GM19467 (cell line): ENCODE measurements around the gene MLC1.
"Not testable (repeated sequence)": the region's sequence is repeated elsewhere in the genome, so short reads cannot be mapped to it uniquely, and the experiment has no call there.

Source experiments
- ATAC-seq: cut with Tn5 transposase; IDR thresholded peaks from one replicate; pipeline ENCODE4 v1.9.1; 2021; ENCODE audit warnings: mild to moderate bottlenecking, moderate library complexity; ENCODE audit not compliant: unreplicated experiment

The MLC1 gene

GRCh38 chr22:50104141-50104544, 18.9 kb upstream of the MLC1 start:
- ATAC-seq, result no peak

- no peak for ATAC-seq
Measured at GRCh38 chr22:50102946-50103345, 17.7 kb upstream of the MLC1 start.

- no peak for ATAC-seq
Measured at GRCh38 chr22:50101870-50102565, 16.8 kb upstream of the MLC1 start.

- ATAC-seq, result no peak
Measured at GRCh38 chr22:50098052-50098451, 12.8 kb upstream of the MLC1 start.

GRCh38 chr22:50092342-50092741, 7.1 kb upstream of the MLC1 start:
- ATAC-seq, result no peak

GRCh38 chr22:50091092-50091768, 6.0 kb upstream of the MLC1 start:
- no peak for ATAC-seq

GRCh38 chr22:50090412-50090714, 5.1 kb upstream of the MLC1 start:
- ATAC-seq, result no peak

GRCh38 chr22:50089682-50090411, 4.6 kb upstream of the MLC1 start, which contains the start of gene MOV10L1:
MOV10L1 (plus strand) TSS chr22:50090006; CDS start chr22:50090089, 83 bp downstream.
- ATAC-seq, result no peak

- no peak for ATAC-seq
Measured at GRCh38 chr22:50089231-50089630, 4.0 kb upstream of the MLC1 start.

- ATAC-seq, result no peak
Measured at GRCh38 chr22:50088096-50088495, 2.9 kb upstream of the MLC1 start.

- no peak for ATAC-seq
Measured at GRCh38 chr22:50087646-50088045, 2.4 kb upstream of the MLC1 start.

GRCh38 chr22:50086975-50087374, 1.7 kb upstream of the MLC1 start:
- ATAC-seq, result not testable (repeated sequence)

- ATAC-seq, result no peak
Measured at GRCh38 chr22:50086526-50086925, 1.3 kb upstream of the MLC1 start.

GRCh38 chr22:50084614-50085021, 608 bp downstream of the MLC1 start:
- no peak for ATAC-seq

- no peak for ATAC-seq
Measured at GRCh38 chr22:50084080-50084477, 1.1 kb downstream of the MLC1 start.

GRCh38 chr22:50083462-50084079, 1.7 kb downstream of the MLC1 start:
- no peak for ATAC-seq

GRCh38 chr22:50082961-50083461, 2.2 kb downstream of the MLC1 start:
- no peak for ATAC-seq

- ATAC-seq, result no peak
Measured at GRCh38 chr22:50082197-50082715, 3.0 kb downstream of the MLC1 start.

- ATAC-seq, result no peak
Measured at GRCh38 chr22:50081426-50082196, 3.6 kb downstream of the MLC1 start.

GRCh38 chr22:50080077-50080465, 5.2 kb downstream of the MLC1 start:
- ATAC-seq, result no peak
